ENCODE results near the gene RADIL.
"Not testable (repeated sequence)": the region's sequence is repeated elsewhere in the genome, so short reads cannot be mapped to it uniquely, and the experiment has no call there.

RADIL gene

GRCh38 chr7:4883372-4884144 lies at the start of gene RADIL:
TSS of gene RADIL (minus strand) at chr7:4883716. CDS start at chr7:4878139, 5,577 bp downstream.
- DNase-seq = peak; percentile 94

GRCh38 chr7:4931943-4932342 lies 48.4 kb upstream of the RADIL start:
- peak; percentile 58 for DNase-seq

GRCh38 chr7:4929005-4929404 lies 45.5 kb upstream of the RADIL start:
- DNase-seq = no peak

GRCh38 chr7:4928445-4928844 lies 44.9 kb upstream of the RADIL start:
- DNase-seq = no peak

- no peak for DNase-seq
Observed at GRCh38 chr7:4919969-4920766, 36.7 kb upstream of the RADIL start.

- no peak for DNase-seq
Observed at GRCh38 chr7:4916113-4916512, 32.6 kb upstream of the RADIL start.

- DNase-seq = no peak
Observed at GRCh38 chr7:4911111-4911828, 27.8 kb upstream of the RADIL start.

GRCh38 chr7:4906682-4907081 lies 23.2 kb upstream of the RADIL start:
- no peak for DNase-seq

- DNase-seq = no peak
Observed at GRCh38 chr7:4905171-4905570, 21.7 kb upstream of the RADIL start.

GRCh38 chr7:4904346-4904745 lies 20.8 kb upstream of the RADIL start:
- DNase-seq = no peak

- DNase-seq = no peak
Observed at GRCh38 chr7:4895766-4896165, 12.2 kb upstream of the RADIL start.

- no peak for DNase-seq
Observed at GRCh38 chr7:4894482-4894881, 11.0 kb upstream of the RADIL start.

- no peak for DNase-seq
Observed at GRCh38 chr7:4893929-4894475, 10.5 kb upstream of the RADIL start.

- not testable (repeated sequence) for DNase-seq
Observed at GRCh38 chr7:4893188-4893587, 9.7 kb upstream of the RADIL start.

GRCh38 chr7:4891522-4891921 lies 8.0 kb upstream of the RADIL start:
- not testable (repeated sequence) for DNase-seq

- DNase-seq = no peak
Observed at GRCh38 chr7:4889682-4890081, 6.2 kb upstream of the RADIL start.

- no peak for DNase-seq
Observed at GRCh38 chr7:4888161-4888560, 4.6 kb upstream of the RADIL start.

GRCh38 chr7:4886671-4887070 lies 3.2 kb upstream of the RADIL start:
- no peak for DNase-seq

GRCh38 chr7:4885317-4885807 lies 1.8 kb upstream of the RADIL start:
- no peak for DNase-seq

- no peak for DNase-seq
Observed at GRCh38 chr7:4884164-4884563, 648 bp upstream of the RADIL start.

GRCh38 chr7:4883033-4883371 lies 514 bp downstream of the RADIL start:
- DNase-seq = no peak

GRCh38 chr7:4882169-4883032 lies 1.1 kb downstream of the RADIL start:
- DNase-seq = peak; percentile 84
